Stimulated activated CD4-positive, alpha-beta T cell treated with anti-CD3 and anti-CD28 coated beads, Interleukin-15, amount 100 ng/mL, for 24 hours (primary cell): Measurements from ENCODE around the gene CDADC1.
"Not testable (repeated sequence)": the region's sequence is repeated elsewhere in the genome, so short reads cannot be mapped to it uniquely, and the experiment has no call there.

Experiments
- DNase-seq: peaks from one replicate; pipeline ENCODE4 v3.0.0-alpha.2; 2020

The CDADC1 gene

GRCh38 chr13:49240017-49240416 is 7.7 kb upstream of the CDADC1 start:
- peak; percentile 51 for DNase-seq

GRCh38 chr13:49241296-49241695 is 6.4 kb upstream of the CDADC1 start:
- DNase-seq: no peak

- DNase-seq: no peak
Observed at GRCh38 chr13:49245101-49245500, 2.6 kb upstream of the CDADC1 start.

- DNase-seq: no peak
Observed at GRCh38 chr13:49246850-49247642, 679 bp upstream of the CDADC1 start.

- no peak for DNase-seq
Observed at GRCh38 chr13:49248622-49249002, 887 bp downstream of the CDADC1 start.

- no peak for DNase-seq
Observed at GRCh38 chr13:49251326-49251725, 3.6 kb downstream of the CDADC1 start.

- no peak for DNase-seq
Observed at GRCh38 chr13:49253310-49253709, 5.6 kb downstream of the CDADC1 start.

- no peak for DNase-seq
Observed at GRCh38 chr13:49254007-49254406, 6.3 kb downstream of the CDADC1 start.

GRCh38 chr13:49256841-49257240 is 9.1 kb downstream of the CDADC1 start:
- DNase-seq: no peak

- no peak for DNase-seq
Observed at GRCh38 chr13:49258089-49258796, 10.5 kb downstream of the CDADC1 start.

- no peak for DNase-seq
Observed at GRCh38 chr13:49259586-49259985, 11.9 kb downstream of the CDADC1 start.

- DNase-seq: no peak
Observed at GRCh38 chr13:49262634-49263033, 14.9 kb downstream of the CDADC1 start.

- DNase-seq: no peak
Observed at GRCh38 chr13:49265822-49266221, 18.1 kb downstream of the CDADC1 start.

GRCh38 chr13:49271264-49271663 is 23.5 kb downstream of the CDADC1 start:
- DNase-seq: no peak

GRCh38 chr13:49272296-49272695 is 24.6 kb downstream of the CDADC1 start:
- DNase-seq: no peak

- DNase-seq: no peak
Observed at GRCh38 chr13:49278211-49278610, 30.5 kb downstream of the CDADC1 start.

- no peak for DNase-seq
Observed at GRCh38 chr13:49279112-49279511, 31.4 kb downstream of the CDADC1 start.

- DNase-seq: no peak
Observed at GRCh38 chr13:49279885-49280284, 32.2 kb downstream of the CDADC1 start.

GRCh38 chr13:49287995-49288394 is 40.3 kb downstream of the CDADC1 start:
- no peak for DNase-seq

GRCh38 chr13:49288458-49288857 is 40.7 kb downstream of the CDADC1 start:
- no peak for DNase-seq

- DNase-seq: peak; percentile 11
Observed at GRCh38 chr13:49292742-49293486, 45.2 kb downstream of the CDADC1 start.

- DNase-seq: not testable (repeated sequence)
Observed at GRCh38 chr13:49294723-49295122, 47.0 kb downstream of the CDADC1 start.

- DNase-seq: no peak
Observed at GRCh38 chr13:49295244-49295643, 47.5 kb downstream of the CDADC1 start.

GRCh38 chr13:49296659-49297058 is 48.9 kb downstream of the CDADC1 start:
- DNase-seq: no peak
